Osteoblast (primary cell): ENCODE measurements around the gene INSYN2B. TPM values are rescaled to one million over a fixed set of nuclear protein-coding genes. Genes with fewer than 3 reads are reported as not detected.

Source experiments
- DNase-seq: peaks from one replicate; pipeline ENCODE4 v3.0.0; 2011; ENCODE audit warnings: low spot score, mixed read lengths; ENCODE audit not compliant: insufficient read length; ENCODE audit errors: missing footprints
- H2AFZ ChIP-seq: 2 replicates; pipeline ENCODE4 v1.6.0; 2011; ENCODE audit warnings: mild to moderate bottlenecking, low read length
- H3K27ac ChIP-seq: 2 replicates; pipeline ENCODE4 v1.5.1; 2011; ENCODE audit warnings: mild to moderate bottlenecking, low read depth, low read length, moderate library complexity
- H3K27me3 ChIP-seq: 2 replicates; pipeline ENCODE4 v1.6.0; 2012; ENCODE audit warnings: mild to moderate bottlenecking, control low read depth, inconsistent platforms, low read length, moderate library complexity; ENCODE audit not compliant: insufficient read depth
- H3K36me3 ChIP-seq: 2 replicates; pipeline ENCODE4 v1.5.1; 2011; ENCODE audit warnings: mild to moderate bottlenecking, low read length, control low read depth, moderate library complexity; ENCODE audit not compliant: insufficient read depth
- H3K4me1 ChIP-seq: 2 replicates; pipeline ENCODE4 v1.5.1; 2011; ENCODE audit warnings: mild to moderate bottlenecking, low read length, control low read depth, moderate library complexity; ENCODE audit not compliant: insufficient read depth
- H3K4me2 ChIP-seq: 2 replicates; pipeline ENCODE4 v1.6.0; 2011; ENCODE audit warnings: mild to moderate bottlenecking, low read length; ENCODE audit not compliant: insufficient read depth
- H3K4me3 ChIP-seq: fragments of 200-600 bp; sonication (generic); 3 replicates; pipeline ENCODE4 v1.5.1; 2012; ENCODE audit warnings: mild to moderate bottlenecking, low read length, inconsistent platforms; ENCODE audit not compliant: insufficient read depth
- H3K79me2 ChIP-seq: 2 replicates; pipeline ENCODE4 v1.6.0; 2012; ENCODE audit warnings: mild to moderate bottlenecking, low read length, control low read depth, inconsistent platforms; ENCODE audit not compliant: insufficient read depth
- H3K9me3 ChIP-seq: 2 replicates; pipeline ENCODE4 v1.5.1; 2011; ENCODE audit warnings: low read depth, low read length, control low read depth
- H4K20me1 ChIP-seq: 2 replicates; pipeline ENCODE4 v1.6.0; 2012; ENCODE audit warnings: mild to moderate bottlenecking, low read length, control low read depth; ENCODE audit not compliant: insufficient read depth
- total RNA-seq: library from RNA; depleted of rRNA; stranded (reverse); fragments of >200 nt; gene quantifications from 2 replicates; pipeline ENCODE4 v1.2.3, GENCODE V29; 2012
- TF ChIP-seq, protein P1 (sequence below): IDR thresholded peaks from 2 replicates; pipeline ENCODE4 v1.5.1; 2011; ENCODE audit warnings: mild to moderate bottlenecking, low read depth, low read length, moderate library complexity; ENCODE audit errors: extremely low read depth

Gene INSYN2B
- total RNA-seq, 1 donor = 2.2 TPM

DNA sequence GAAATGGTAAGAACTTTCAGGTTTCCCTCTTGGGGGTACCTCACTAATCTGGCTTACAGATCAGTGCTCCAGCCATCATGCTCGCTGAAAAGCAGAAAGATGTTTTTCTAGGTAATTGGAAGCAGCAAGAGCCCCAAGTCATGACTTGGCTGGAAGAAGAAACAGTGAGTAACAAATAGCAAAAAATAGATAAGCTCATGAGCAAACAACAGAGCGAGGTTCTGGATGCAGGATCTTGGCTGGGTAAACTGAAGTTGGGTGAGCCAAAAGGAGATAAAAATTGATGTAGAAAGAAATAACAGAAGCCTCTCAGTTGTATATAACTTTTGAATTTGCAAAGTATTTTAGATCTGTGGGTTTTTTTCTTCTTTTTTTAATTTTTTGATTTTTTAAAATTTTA is 110.1 kb downstream of the INSYN2B start:
- Histone ChIP-seq H3K27me3 (no peaks in the 10 kb centered on the region), H3K9me3 (no peaks in the 10 kb centered on the region), H3K27ac (no peak overlapping the region), H3K36me3 (no peaks in the 10 kb centered on the region), H3K4me3 (no peak overlapping the region), H4K20me1 (no peaks in the 10 kb centered on the region), H3K79me2 (no peaks in the 10 kb centered on the region), H2AFZ (no peak overlapping the region), H3K4me1 (no peaks in the 10 kb centered on the region), H3K4me2 (no peak overlapping the region)
- DNase-seq = peak; percentile 23
- TF ChIP-seq, protein P1, sequence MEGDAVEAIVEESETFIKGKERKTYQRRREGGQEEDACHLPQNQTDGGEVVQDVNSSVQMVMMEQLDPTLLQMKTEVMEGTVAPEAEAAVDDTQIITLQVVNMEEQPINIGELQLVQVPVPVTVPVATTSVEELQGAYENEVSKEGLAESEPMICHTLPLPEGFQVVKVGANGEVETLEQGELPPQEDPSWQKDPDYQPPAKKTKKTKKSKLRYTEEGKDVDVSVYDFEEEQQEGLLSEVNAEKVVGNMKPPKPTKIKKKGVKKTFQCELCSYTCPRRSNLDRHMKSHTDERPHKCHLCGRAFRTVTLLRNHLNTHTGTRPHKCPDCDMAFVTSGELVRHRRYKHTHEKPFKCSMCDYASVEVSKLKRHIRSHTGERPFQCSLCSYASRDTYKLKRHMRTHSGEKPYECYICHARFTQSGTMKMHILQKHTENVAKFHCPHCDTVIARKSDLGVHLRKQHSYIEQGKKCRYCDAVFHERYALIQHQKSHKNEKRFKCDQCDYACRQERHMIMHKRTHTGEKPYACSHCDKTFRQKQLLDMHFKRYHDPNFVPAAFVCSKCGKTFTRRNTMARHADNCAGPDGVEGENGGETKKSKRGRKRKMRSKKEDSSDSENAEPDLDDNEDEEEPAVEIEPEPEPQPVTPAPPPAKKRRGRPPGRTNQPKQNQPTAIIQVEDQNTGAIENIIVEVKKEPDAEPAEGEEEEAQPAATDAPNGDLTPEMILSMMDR = no peak

DNA sequence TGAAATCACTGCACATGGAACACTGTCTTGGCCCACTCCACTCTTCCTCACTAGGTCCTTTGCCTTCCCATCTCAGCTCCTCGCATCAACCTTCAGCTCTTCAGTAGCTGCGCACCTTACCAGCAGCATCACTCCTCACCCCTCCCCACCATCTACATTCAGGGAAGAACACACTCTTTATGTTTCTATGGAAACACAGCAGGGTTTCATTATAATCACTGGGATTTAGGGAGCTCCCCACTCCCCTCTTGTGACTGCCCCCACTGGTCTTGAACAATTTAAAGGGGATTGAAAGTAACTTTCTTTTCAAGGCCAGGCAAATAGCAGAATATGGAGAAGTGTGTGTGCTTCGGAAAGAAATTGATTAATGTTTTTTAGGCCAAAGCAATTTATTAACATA is 111.2 kb downstream of the INSYN2B start:
- TF ChIP-seq, protein P1 = no peak
- Histone ChIP-seq H3K27ac (no peak overlapping the region), H2AFZ (no peak overlapping the region), H3K9me3 (no peaks in the 10 kb centered on the region), H3K27me3 (no peaks in the 10 kb centered on the region), H3K4me3 (no peak overlapping the region), H4K20me1 (no peaks in the 10 kb centered on the region), H3K4me2 (no peak overlapping the region), H3K79me2 (no peaks in the 10 kb centered on the region), H3K4me1 (no peaks in the 10 kb centered on the region), H3K36me3 (no peaks in the 10 kb centered on the region)
- DNase-seq = no peak

DNA sequence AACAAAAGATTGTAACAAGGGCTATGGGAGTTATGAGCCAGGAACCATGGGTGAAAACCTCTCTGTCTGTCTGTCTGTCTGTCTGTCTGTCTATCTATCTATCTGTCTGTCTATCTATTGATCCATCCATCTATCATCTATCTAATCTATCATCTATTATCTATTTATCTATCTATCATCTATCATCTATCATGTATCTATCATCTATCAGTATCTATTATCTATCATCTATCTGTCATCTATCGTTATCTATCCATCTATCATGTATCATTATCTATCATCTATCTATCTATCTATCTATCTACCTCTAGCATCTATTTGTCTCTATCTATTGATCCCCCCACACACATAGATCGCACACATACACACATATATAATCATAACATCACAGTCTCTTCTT is 112.9 kb downstream of the INSYN2B start:
- DNase-seq = no peak
- Histone ChIP-seq H3K79me2 (no peaks in the 10 kb centered on the region), H3K9me3 (no peaks in the 10 kb centered on the region), H3K36me3 (peaks cover 4% of the 10 kb centered on the region), H3K4me3 (no peak overlapping the region), H3K27me3 (no peaks in the 10 kb centered on the region), H2AFZ (no peak overlapping the region), H4K20me1 (no peaks in the 10 kb centered on the region), H3K27ac (no peak overlapping the region), H3K4me2 (no peak overlapping the region), H3K4me1 (peaks cover 3% of the 10 kb centered on the region)
- TF ChIP-seq, protein P1 = no peak

DNA sequence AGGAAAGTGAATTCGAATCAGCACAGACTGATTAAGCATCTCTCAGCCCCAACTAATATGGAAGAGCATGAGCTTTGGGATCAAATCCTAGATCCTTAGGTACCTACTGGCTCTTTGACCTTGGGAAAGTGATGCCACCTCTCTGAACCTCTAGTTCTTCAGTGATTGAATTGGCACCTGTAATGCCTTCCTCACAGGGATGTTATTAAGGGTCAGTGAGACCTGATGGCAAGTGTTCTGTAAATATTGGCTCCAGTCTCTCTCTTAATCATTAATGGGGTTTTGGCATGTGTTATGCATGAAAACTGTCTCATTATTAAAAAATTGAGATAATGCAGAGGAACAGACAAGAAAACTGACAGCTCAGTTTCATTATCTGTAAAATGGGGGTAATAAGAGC is 115.8 kb downstream of the INSYN2B start:
- no peaks in the 10 kb centered on the region for H3K27me3 ChIP-seq
- no peak overlapping the region for H2AFZ ChIP-seq
- H4K20me1 ChIP-seq = no peaks in the 10 kb centered on the region
- peaks cover 4% of the 10 kb centered on the region for H3K36me3 ChIP-seq
- no peak overlapping the region for H3K4me2 ChIP-seq
- H3K27ac ChIP-seq = no peak overlapping the region
- DNase-seq = no peak
- no peak overlapping the region for H3K4me3 ChIP-seq
- TF ChIP-seq, protein P1 = no peak
- H3K4me1 ChIP-seq = peaks cover 12% of the 10 kb centered on the region
- no peaks in the 10 kb centered on the region for H3K9me3 ChIP-seq
- no peaks in the 10 kb centered on the region for H3K79me2 ChIP-seq
